ENCODE data around the gene LDB2. TPM values are rescaled to one million over a fixed set of nuclear protein-coding genes. Genes with fewer than 3 reads are reported as not detected.

Gene LDB2
- total RNA-seq, 2 donors from 2014 or later = 11.4 to 14.5 TPM

DNA sequence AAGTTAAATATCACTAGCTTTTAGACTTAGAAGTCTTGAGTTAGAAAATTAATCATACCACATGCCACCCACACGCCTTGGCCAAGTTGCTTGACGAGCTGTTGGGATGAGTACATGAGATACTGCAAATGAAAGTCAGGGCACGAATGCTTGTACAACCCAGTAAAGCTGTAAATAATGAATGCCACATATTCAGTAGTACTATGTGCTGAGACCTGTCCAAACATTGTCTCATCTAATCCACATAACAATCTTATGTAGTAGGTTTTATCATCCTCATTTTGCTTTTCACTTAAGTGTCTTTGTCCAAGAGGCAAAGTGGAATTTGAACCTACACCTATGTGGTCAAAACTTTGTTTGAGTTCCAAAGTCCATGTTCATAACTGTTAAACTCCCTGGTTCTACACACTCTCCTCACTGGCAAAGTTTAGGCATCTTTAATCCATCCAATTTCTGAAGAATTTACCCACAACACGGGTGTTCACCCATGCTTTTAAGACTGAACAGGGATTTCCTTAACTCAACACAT, 74.1 kb downstream of the LDB2 start:
- peaks cover 35% of the 10 kb centered on the region for H3K4me1 Mint-ChIP-seq
- TF ChIP-seq, protein P1, sequence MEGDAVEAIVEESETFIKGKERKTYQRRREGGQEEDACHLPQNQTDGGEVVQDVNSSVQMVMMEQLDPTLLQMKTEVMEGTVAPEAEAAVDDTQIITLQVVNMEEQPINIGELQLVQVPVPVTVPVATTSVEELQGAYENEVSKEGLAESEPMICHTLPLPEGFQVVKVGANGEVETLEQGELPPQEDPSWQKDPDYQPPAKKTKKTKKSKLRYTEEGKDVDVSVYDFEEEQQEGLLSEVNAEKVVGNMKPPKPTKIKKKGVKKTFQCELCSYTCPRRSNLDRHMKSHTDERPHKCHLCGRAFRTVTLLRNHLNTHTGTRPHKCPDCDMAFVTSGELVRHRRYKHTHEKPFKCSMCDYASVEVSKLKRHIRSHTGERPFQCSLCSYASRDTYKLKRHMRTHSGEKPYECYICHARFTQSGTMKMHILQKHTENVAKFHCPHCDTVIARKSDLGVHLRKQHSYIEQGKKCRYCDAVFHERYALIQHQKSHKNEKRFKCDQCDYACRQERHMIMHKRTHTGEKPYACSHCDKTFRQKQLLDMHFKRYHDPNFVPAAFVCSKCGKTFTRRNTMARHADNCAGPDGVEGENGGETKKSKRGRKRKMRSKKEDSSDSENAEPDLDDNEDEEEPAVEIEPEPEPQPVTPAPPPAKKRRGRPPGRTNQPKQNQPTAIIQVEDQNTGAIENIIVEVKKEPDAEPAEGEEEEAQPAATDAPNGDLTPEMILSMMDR (conservative IDR thresholded peaks at IDR 0.05) = no peak
- H3K27ac Mint-ChIP-seq = no peak overlapping the region

DNA sequence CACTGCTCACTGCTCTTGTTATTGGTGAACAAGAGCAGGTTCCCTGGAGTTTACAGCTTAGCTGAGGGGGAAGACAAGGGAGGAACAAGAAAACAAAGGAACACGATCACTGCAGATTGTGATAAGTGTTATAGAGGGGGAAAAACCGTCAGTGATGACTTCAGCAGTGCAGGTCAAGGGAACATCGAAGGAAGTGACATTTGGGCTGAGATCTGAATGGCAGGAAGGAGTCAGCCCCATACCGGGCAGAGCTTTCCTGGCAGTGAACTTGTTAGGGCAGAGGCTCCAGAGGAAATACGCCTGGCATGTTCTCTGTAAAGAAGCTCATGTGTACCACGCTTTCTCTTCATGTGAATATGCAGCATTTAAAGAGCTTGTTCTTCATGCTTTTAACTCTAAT, 78.1 kb downstream of the LDB2 start:
- H3K36me3 Mint-ChIP-seq (ENCODE audit: low read depth) = no peaks in the 10 kb centered on the region
- 56 to 57% methylated on average over 5 to 6 of the region's 6 CpGs for WGBS, 2 experiments (ENCODE audit: insufficient coverage in 1 of 2, insufficient read length in 1 of 2)

More for the DNA sequence above, 74.1 kb downstream of the LDB2 start:
- H3K9ac ChIP-seq (ENCODE audit: extremely low read depth, low read length, poor library complexity, severe bottlenecking) = no peak overlapping the region
- peaks cover 7% of the 10 kb centered on the region for H3K4me1 ChIP-seq (ENCODE audit: control insufficient read depth, insufficient read depth, low read length)
- H3K27me3 ChIP-seq (ENCODE audit: control insufficient read depth, insufficient read depth, low read length, poor library complexity, severe bottlenecking) = no peaks in the 10 kb centered on the region
- Mint-ChIP-seq H3K4me3 (no peak overlapping the region), H3K36me3 (ENCODE audit: low read depth) (no peaks in the 10 kb centered on the region), H3K9me3 (no peaks in the 10 kb centered on the region), H3K27me3 (ENCODE audit: insufficient read depth) (no peaks in the 10 kb centered on the region)
- no peak overlapping the region for H3K27ac ChIP-seq (ENCODE audit: low read depth, low read length)
- 93 to 98% methylated on average over 3 to 4 of the region's 4 CpGs for WGBS, 2 experiments (ENCODE audit: insufficient coverage in 1 of 2, insufficient read length in 1 of 2)
- no peaks in the 10 kb centered on the region for H3K9me3 ChIP-seq (ENCODE audit: control insufficient read depth, low read length)
- H3K4me3 ChIP-seq (ENCODE audit: low read length) = no peak overlapping the region
- H3K36me3 ChIP-seq (ENCODE audit: control insufficient read depth, insufficient read depth, low read length) = no peaks in the 10 kb centered on the region
- no peak for DNase-seq

DNA sequence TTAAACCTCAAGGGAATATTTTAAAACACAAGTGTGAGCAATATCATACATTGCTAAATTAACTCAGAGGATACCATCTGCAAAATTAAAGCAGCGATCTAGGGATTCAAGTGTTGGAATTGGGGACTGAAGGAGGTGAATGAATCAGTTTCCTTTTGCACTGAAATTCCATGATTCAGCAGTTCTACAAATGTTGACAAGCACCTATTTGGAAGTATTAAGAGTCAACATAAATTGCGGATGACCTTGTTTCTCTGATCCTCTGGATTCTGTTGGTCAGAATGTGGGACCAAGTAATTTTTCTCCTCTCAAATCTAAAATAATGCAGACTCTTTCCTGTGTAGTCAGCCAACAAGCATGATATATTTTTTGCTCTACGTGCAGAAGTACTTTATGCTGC, 78.8 kb downstream of the LDB2 start:
- no peak overlapping the region for H3K4me3 Mint-ChIP-seq
- peaks cover 7% of the 10 kb centered on the region for H3K4me1 ChIP-seq (ENCODE audit: control insufficient read depth, insufficient read depth, low read length)
- H3K9ac ChIP-seq (ENCODE audit: extremely low read depth, low read length, poor library complexity, severe bottlenecking) = no peak overlapping the region
- TF ChIP-seq, protein P1 (conservative IDR thresholded peaks at IDR 0.05) = no peak
- no peak for DNase-seq
- H3K27me3 ChIP-seq (ENCODE audit: control insufficient read depth, insufficient read depth, low read length, poor library complexity, severe bottlenecking) = no peaks in the 10 kb centered on the region
- no peak overlapping the region for H3K4me3 ChIP-seq (ENCODE audit: low read length)
- no peaks in the 10 kb centered on the region for H3K36me3 Mint-ChIP-seq (ENCODE audit: low read depth)
- no peaks in the 10 kb centered on the region for H3K36me3 ChIP-seq (ENCODE audit: control insufficient read depth, insufficient read depth, low read length)
- no peaks in the 10 kb centered on the region for H3K9me3 ChIP-seq (ENCODE audit: control insufficient read depth, low read length)
- no peaks in the 10 kb centered on the region for H3K27me3 Mint-ChIP-seq (ENCODE audit: insufficient read depth)
- 80 to 96% methylated on average over 3 of the region's 3 CpGs for WGBS, 2 experiments (ENCODE audit: insufficient coverage in 1 of 2, insufficient read length in 1 of 2)
- no peak overlapping the region for H3K27ac Mint-ChIP-seq
- no peaks in the 10 kb centered on the region for H3K9me3 Mint-ChIP-seq
- H3K4me1 Mint-ChIP-seq = peaks cover 36% of the 10 kb centered on the region
- H3K27ac ChIP-seq (ENCODE audit: low read depth, low read length) = no peak overlapping the region

More for the DNA sequence above, 78.1 kb downstream of the LDB2 start:
- H3K4me1 Mint-ChIP-seq = peaks cover 31% of the 10 kb centered on the region
- H3K27me3 Mint-ChIP-seq (ENCODE audit: insufficient read depth) = no peaks in the 10 kb centered on the region
- H3K27ac Mint-ChIP-seq = peak overlapping the region; percentile 53
- TF ChIP-seq, protein P1 (conservative IDR thresholded peaks at IDR 0.05) = no peak
- Histone ChIP-seq H3K4me1 (ENCODE audit: control insufficient read depth, insufficient read depth, low read length) (peaks cover 7% of the 10 kb centered on the region), H3K9me3 (ENCODE audit: control insufficient read depth, low read length) (no peaks in the 10 kb centered on the region), H3K9ac (ENCODE audit: extremely low read depth, low read length, poor library complexity, severe bottlenecking) (no peak overlapping the region), H3K27ac (ENCODE audit: low read depth, low read length) (no peak overlapping the region), H3K27me3 (ENCODE audit: control insufficient read depth, insufficient read depth, low read length, poor library complexity, severe bottlenecking) (no peaks in the 10 kb centered on the region), H3K4me3 (ENCODE audit: low read length) (no peak overlapping the region), H3K36me3 (ENCODE audit: control insufficient read depth, insufficient read depth, low read length) (no peaks in the 10 kb centered on the region)
- no peaks in the 10 kb centered on the region for H3K9me3 Mint-ChIP-seq
- H3K4me3 Mint-ChIP-seq = no peak overlapping the region
- no peak for DNase-seq
